Stimulated activated effector memory CD8-positive, alpha-beta T cell treated with anti-CD3 and anti-CD28 coated beads, Interleukin-12 subunit alpha, Interleukin-12 subunit beta, amount 100 ng/mL, for 72 hours (primary cell): ENCODE data around the gene SIPA1L3.

ENCODE experiments used
- ATAC-seq: fragments of 150-1000 bp; cut with Tn5 transposase; 2 replicates; pipeline ENCODE4 v1.10.0; 2021
- DNase-seq, 2 donors: peaks; one replicate each; pipeline ENCODE4 v3.0.0; 2021 to 2022; ENCODE audit warnings: low spot score in 2 of 2
- H3K27ac Mint-ChIP-seq: one replicate; pipeline ENCODE4 v1.8.0; 2022; ENCODE audit warnings: mild to moderate bottlenecking, mixed read lengths
- H3K36me3 Mint-ChIP-seq: one replicate; pipeline ENCODE4 v1.8.0; 2022; ENCODE audit warnings: mild to moderate bottlenecking, mixed read lengths
- H3K4me1 Mint-ChIP-seq: one replicate; pipeline ENCODE4 v1.8.0; 2022; ENCODE audit warnings: mixed read lengths
- H3K4me3 Mint-ChIP-seq: one replicate; pipeline ENCODE4 v1.8.0; 2022; ENCODE audit warnings: mild to moderate bottlenecking, mixed read lengths
- H3K9me3 Mint-ChIP-seq: one replicate; pipeline ENCODE4 v1.8.0; 2022; ENCODE audit warnings: mixed read lengths

Gene SIPA1L3

DNA sequence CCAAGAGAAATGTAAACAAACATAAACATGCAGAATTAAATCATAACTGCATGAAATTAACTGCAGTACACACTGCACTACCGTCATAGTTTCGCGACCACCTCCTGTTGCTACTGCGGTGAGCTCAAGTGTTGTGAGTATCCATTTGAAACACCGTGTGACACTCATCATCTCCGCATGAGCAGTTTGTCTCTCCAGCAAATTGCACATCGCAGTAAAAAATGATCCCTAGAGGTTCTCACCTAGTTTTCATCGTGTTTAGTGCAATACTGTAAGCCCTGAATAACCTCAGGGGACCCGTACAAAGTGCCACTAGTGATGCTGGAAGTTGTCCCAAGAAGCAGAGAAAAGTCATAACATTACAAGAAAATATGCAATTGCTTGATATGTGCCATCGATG lies 169.3 kb downstream of the SIPA1L3 start:
- H3K4me3 Mint-ChIP-seq: no peak overlapping the region
- DNase-seq (no peak), ATAC-seq (no peak)
- no peaks in the 10 kb centered on the region for H3K9me3 Mint-ChIP-seq
- H3K4me1 Mint-ChIP-seq: peaks cover 24% of the 10 kb centered on the region
- no peaks in the 10 kb centered on the region for H3K36me3 Mint-ChIP-seq
- H3K27ac Mint-ChIP-seq: no peak overlapping the region

DNA sequence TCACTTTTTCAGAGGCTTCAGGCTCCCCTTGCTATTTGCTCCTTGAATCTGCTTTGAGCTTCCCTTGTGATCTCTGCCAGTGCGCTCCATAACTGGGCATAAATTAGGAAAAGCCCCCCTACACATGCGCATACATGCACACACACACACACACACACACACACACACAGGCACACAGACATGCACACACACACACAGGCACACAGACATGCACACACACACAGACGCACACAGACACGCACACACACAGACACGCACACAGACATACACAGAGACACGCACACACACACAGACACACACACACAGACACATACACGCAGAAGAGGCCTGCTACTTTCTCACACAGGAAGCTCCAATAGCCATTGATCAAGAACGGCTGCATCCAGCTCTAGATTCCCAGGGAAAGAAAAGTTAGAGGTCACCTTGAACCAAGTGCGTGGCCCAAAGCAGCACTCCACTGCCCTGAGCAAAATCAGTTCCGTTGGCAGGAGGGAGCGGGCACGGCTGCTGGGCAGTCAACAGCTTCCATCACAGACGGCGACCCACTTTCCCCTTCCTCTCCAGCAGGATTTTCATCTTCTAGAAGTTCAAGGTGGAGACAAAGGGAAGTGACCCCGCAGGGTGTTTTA lies 171.4 kb downstream of the SIPA1L3 start:
- ATAC-seq (no peak), DNase-seq (no peak)
- no peaks in the 10 kb centered on the region for H3K9me3 Mint-ChIP-seq
- H3K36me3 Mint-ChIP-seq: no peaks in the 10 kb centered on the region
- no peak overlapping the region for H3K27ac Mint-ChIP-seq
- H3K4me1 Mint-ChIP-seq: peaks cover 21% of the 10 kb centered on the region
- H3K4me3 Mint-ChIP-seq: no peak overlapping the region

DNA sequence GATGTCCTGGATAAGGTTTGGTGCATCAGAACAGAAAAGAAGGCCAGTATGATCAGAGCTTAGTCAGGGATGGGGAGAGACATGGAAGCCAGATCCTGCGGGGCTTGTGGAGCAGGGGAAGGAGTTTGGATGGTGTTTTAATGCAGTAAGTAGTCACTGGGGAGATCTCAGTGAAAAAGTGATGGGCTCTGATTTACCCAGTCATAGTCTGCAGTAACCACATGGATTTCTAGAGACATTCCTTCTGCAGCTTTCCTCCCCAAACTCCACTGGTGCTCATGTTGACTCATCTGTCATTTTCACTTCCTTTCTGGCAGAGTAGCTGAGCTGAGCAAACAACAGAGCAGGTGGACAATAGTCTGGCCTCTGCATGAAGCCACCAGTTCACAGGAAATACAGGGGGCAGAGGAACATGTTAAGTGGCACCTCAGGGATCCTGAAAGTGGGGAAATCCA lies 172.9 kb downstream of the SIPA1L3 start:
- no peak for DNase-seq
- Mint-ChIP-seq H3K36me3 (no peaks in the 10 kb centered on the region), H3K4me3 (no peak overlapping the region), H3K4me1 (peaks cover 14% of the 10 kb centered on the region), H3K27ac (peak overlapping the region; percentile 26), H3K9me3 (no peaks in the 10 kb centered on the region)
- peak; percentile 53 for ATAC-seq

DNA sequence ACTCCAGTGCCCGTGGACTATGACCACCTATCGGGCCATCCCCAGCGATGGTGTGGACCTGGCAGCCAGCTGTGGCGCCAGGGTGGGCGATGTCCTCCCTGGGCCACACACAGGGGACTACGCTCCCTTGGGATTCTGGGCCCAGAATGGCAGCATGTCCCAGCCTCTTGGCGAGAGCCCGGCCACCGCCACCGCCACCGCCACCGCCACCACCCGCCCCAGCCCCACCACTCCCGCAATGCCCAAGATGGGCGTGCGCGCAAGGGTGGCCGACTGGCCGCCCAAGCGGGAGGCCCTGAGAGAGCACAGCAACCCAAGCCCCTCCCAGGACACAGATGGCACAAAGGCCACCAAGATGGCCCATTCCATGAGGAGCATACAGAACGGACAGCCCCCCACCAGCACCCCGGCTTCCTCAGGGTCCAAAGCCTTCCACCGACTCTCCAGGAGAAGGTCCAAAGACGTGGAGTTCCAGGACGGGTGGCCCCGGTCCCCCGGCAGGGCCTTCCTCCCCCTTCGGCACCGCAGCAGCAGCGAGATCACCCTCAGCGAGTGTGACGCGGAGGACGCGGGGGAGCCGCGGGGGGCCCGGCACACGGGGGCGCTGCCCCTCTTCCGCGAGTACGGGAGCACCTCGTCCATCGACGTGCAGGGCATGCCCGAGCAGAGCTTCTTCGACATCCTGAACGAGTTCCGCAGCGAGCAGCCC lies 174.7 kb downstream of the SIPA1L3 start:
- DNase-seq (no peak), ATAC-seq (no peak)
- Mint-ChIP-seq H3K4me3 (no peak overlapping the region), H3K27ac (no peak overlapping the region), H3K4me1 (peaks cover 14% of the 10 kb centered on the region), H3K36me3 (no peaks in the 10 kb centered on the region), H3K9me3 (no peaks in the 10 kb centered on the region)

GRCh38 chr19:38082256-38083118 lies 175.5 kb downstream of the SIPA1L3 start:
- Mint-ChIP-seq H3K4me1 (peaks cover 14% of the 10 kb centered on the region), H3K27ac (no peak overlapping the region), H3K36me3 (peaks cover 1% of the 10 kb centered on the region), H3K4me3 (no peak overlapping the region), H3K9me3 (no peaks in the 10 kb centered on the region)
- ATAC-seq (no peak), DNase-seq (no peak)

GRCh38 chr19:38084196-38084595 lies 177.2 kb downstream of the SIPA1L3 start:
- Mint-ChIP-seq H3K27ac (no peak overlapping the region), H3K9me3 (no peaks in the 10 kb centered on the region)
- no peak for ATAC-seq

DNA sequence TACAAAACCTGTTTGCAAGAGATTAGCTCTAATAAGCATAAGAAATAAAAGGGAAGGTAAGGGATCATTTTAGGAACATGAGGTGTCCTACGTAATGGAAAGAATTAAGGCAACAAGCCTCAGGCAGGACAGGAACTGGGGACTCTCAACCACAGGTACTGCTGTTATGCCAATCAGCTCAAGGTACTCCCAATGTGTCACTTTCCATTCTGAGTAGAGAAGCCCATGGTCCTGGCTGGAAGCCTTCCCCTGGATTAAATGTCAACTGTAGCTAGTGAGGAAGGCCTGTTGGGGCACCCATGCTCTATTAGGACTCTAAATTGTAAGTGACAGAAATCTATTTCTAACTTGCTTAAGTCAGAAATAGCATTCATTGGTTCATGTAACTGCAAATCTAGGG lies 182.4 kb downstream of the SIPA1L3 start:
- no peak overlapping the region for H3K27ac Mint-ChIP-seq
- no peaks in the 10 kb centered on the region for H3K4me1 Mint-ChIP-seq
- H3K9me3 Mint-ChIP-seq: no peaks in the 10 kb centered on the region
- H3K4me3 Mint-ChIP-seq: no peak overlapping the region
- no peak for ATAC-seq
- peaks cover 15% of the 10 kb centered on the region for H3K36me3 Mint-ChIP-seq
- no peak for DNase-seq

More at GRCh38 chr19:38084196-38084595, 177.2 kb downstream of the SIPA1L3 start:
- Mint-ChIP-seq H3K36me3 (peaks cover 15% of the 10 kb centered on the region), H3K4me3 (no peak overlapping the region), H3K4me1 (peaks cover 13% of the 10 kb centered on the region)
- DNase-seq: no peak

DNA sequence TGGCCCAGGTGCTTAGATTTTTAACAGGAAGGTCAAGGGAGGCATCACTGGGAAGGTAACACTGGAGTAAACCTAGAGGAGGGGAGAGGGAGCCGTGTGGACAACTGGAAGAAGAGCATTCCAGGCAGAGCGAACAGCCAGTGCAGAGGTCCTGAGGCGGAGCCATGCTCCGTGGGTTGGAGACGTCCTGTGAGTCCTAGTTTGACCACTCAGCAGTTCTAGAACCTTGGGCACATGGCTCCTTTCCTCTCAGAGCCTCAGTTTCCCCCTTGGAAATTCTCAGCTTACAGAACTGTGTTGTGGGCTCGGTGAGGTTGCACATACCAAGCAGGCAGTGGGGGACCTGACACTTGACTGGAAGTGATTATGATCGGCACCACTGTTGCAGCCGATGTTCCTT lies 186.1 kb downstream of the SIPA1L3 start:
- Mint-ChIP-seq H3K36me3 (peaks cover 7% of the 10 kb centered on the region), H3K4me3 (no peak overlapping the region), H3K9me3 (no peaks in the 10 kb centered on the region), H3K27ac (no peak overlapping the region), H3K4me1 (peaks cover 10% of the 10 kb centered on the region)
- ATAC-seq (no peak), DNase-seq (no peak)

DNA sequence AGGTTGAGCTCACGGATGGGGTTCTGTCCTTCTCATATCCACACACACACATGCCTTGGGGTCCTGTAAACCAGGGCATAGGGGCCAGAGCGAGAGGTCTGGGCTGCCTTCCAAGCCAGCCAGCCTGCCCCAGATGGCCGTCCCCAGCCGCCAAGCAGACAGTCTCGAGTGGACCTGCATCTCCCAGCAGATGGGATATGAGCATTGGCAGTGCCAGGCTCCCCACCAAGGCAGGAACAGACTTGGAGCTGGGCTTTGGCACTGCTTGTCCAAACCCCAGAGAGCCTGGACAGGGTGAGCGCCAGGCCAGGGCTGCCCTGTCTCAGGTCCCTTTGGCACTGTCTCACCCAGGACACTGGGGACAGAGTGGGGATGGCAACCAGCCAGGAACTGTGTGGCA lies 186.6 kb downstream of the SIPA1L3 start:
- Mint-ChIP-seq H3K4me1 (peaks cover 10% of the 10 kb centered on the region), H3K4me3 (no peak overlapping the region), H3K27ac (no peak overlapping the region), H3K9me3 (no peaks in the 10 kb centered on the region), H3K36me3 (peaks cover 5% of the 10 kb centered on the region)
- no peak for ATAC-seq
- no peak for DNase-seq

DNA sequence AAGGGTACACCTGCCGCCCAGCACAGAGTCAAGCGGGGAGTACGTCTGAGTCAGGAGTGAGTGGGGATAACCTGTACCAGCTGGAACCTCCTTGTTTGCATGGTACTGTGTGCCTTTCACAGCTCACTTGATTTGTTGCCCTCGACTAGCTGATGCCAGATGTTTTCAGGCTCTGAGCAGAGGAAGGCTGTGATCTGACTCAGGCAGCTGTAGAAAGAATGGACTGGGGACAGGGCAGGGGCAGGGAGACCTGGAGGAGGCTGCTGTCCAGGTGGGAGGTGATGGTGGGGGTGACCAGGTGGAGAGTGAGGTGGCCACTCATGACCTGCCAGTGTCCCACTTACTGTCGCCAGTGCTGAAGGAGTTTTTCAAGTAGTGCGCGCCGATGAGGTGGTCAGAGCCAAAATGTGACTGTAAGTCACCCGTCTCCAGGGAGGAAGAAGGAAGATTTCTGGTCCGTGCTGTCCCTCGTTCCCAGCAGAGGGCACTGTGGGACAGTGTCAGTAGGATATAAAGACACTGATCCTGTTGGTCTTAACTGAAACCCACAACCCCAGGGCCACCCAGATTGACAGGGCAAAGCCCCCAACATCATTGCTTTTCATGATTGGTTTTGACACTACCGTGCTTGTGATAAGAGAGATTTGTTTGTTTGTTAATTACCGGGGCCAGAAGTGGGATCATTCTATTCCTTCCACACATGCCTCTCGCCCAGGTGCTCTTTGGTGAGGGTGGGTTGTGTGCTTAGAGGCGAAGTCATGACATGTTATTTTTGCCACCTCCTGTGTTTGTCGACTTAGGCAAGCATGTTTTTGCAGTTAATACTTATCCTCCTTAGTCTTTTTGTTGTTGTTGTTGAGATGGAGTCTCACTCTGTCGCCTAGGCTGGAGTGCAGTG lies 188.7 kb downstream of the SIPA1L3 start:
- Mint-ChIP-seq H3K4me1 (peaks cover 10% of the 10 kb centered on the region), H3K27ac (peak overlapping the region; percentile 39), H3K36me3 (no peaks in the 10 kb centered on the region), H3K4me3 (no peak overlapping the region), H3K9me3 (peaks cover 5% of the 10 kb centered on the region)
- peak; percentile 60 for ATAC-seq
- DNase-seq: peak; percentile 21 to 66

- Mint-ChIP-seq H3K36me3 (peaks cover 12% of the 10 kb centered on the region), H3K9me3 (peaks cover 5% of the 10 kb centered on the region), H3K4me3 (no peak overlapping the region), H3K27ac (no peak overlapping the region), H3K4me1 (peaks cover 10% of the 10 kb centered on the region)
- no peak for DNase-seq
- no peak for ATAC-seq
Measured at GRCh38 chr19:38099966-38100365, 193.0 kb downstream of the SIPA1L3 start.

DNA sequence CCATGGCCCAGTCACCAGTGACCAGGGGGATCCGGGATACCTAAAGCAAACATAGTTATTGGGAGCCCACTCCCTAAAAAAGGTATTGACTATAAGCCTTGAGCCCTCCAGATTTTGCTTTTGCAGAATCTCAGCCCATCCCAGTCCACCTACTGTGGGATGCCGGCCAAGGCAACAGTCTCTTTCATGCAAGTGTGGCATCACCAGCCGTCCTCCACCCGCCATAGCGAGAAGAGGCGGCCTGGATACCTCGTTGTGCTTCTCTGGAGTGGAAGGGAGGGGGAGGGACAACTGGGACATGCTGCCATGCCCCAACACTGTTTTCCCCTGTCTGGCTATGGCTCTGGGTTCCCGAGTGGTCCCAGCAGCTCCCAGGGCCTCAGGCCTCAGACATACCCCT lies 193.6 kb downstream of the SIPA1L3 start:
- Mint-ChIP-seq H3K4me3 (no peak overlapping the region), H3K4me1 (peaks cover 4% of the 10 kb centered on the region), H3K9me3 (peaks cover 5% of the 10 kb centered on the region), H3K27ac (no peak overlapping the region), H3K36me3 (peaks cover 12% of the 10 kb centered on the region)
- DNase-seq (no peak), ATAC-seq (no peak)

DNA sequence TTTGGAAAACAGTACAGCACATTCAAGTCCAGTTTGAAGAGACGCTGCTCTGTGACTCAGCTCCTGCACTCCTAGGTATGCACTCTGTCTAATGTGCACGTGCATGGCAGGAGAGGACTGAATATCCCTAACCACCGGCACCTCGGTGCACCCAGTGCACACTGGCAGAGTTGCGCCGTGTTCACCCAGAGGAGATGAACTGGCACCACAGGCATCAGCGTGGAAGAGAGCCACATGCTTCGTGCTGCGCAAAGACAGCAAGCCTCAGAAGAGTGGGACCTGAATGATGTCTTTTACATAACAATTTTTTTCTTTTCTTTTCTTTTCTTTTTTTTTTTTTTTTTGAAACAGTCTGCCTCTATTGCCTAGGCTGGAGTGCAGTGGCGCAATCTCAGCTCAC lies 194.7 kb downstream of the SIPA1L3 start:
- Mint-ChIP-seq H3K36me3 (peaks cover 14% of the 10 kb centered on the region), H3K27ac (no peak overlapping the region)

DNA sequence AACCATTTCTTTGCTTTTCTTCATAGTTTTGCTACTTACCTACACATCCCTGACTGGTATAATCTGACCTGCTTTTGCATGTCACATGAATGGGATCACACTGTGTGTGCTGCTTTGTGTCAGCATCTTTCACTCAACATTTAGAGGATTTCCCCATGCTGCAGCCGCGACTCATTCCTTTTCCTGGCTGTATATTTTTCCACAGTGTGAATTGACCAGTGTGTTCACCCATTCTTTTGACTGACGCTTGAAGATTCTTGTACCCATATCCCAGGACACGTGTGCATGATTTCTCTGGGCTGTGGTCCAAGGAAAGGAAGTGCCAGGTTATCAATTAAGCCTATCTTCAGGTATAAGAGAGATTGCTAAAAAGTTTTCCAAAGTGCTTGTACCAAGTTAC lies 198.6 kb downstream of the SIPA1L3 start:
- DNase-seq (no peak), ATAC-seq (no peak)
- Mint-ChIP-seq H3K4me3 (no peak overlapping the region), H3K4me1 (no peaks in the 10 kb centered on the region), H3K9me3 (no peaks in the 10 kb centered on the region), H3K36me3 (peaks cover 25% of the 10 kb centered on the region), H3K27ac (no peak overlapping the region)

More for the DNA sequence above, 194.7 kb downstream of the SIPA1L3 start:
- H3K4me1 Mint-ChIP-seq: no peaks in the 10 kb centered on the region
- peaks cover 5% of the 10 kb centered on the region for H3K9me3 Mint-ChIP-seq
- no peak for ATAC-seq
- H3K4me3 Mint-ChIP-seq: no peak overlapping the region
- no peak for DNase-seq

- Mint-ChIP-seq H3K9me3 (no peaks in the 10 kb centered on the region), H3K4me1 (no peaks in the 10 kb centered on the region), H3K36me3 (peaks cover 22% of the 10 kb centered on the region), H3K4me3 (no peak overlapping the region), H3K27ac (peak overlapping the region; percentile 75)
- DNase-seq (no peak), ATAC-seq (no peak)
Measured at GRCh38 chr19:38107129-38107528, 200.1 kb downstream of the SIPA1L3 start.
